PC-3 (cell line): ENCODE measurements around the gene ETV6.

Experiments used
- CTCF ChIP-seq: fragments of 300-600 bp; sonication (generic); conservative IDR thresholded peaks from 2 replicates; pipeline ENCODE4 v1.5.1; 2017; ENCODE audit warnings: antibody characterized with exemption, low read depth, mild to moderate bottlenecking, low read length
- EZH2phosphoT487 ChIP-seq: fragments of 300-600 bp; sonication (generic); IDR thresholded peaks from 2 replicates; pipeline ENCODE4 v1.6.1; 2018; ENCODE audit warnings: mild to moderate bottlenecking, antibody characterized with exemption, low read length, borderline replicate concordance

GRCh38 chr12:11600199-11600598, 49.3 kb upstream of the ETV6 start:
- TF ChIP-seq CTCF (no peak), EZH2phosphoT487 (no peak)
